H1 (cell line): Measurements from ENCODE around the gene NR3C1.

ENCODE experiments used
- BRCA1 ChIP-seq: IDR thresholded peaks from 2 replicates; pipeline ENCODE4 v1.6.1; 2012; ENCODE audit warnings: low read depth, low read length, improper control_type of control experiment
- CBX5 ChIP-seq: fragments of 300-800, 300-1000 bp; sonication (generic); IDR thresholded peaks from 2 replicates; pipeline ENCODE4 v1.7.1; 2016; ENCODE audit warnings: antibody characterized with exemption, low read length, low read depth
- EZH2 ChIP-seq: fragments of 200-600 bp; sonication (generic); IDR thresholded peaks from 2 replicates; pipeline ENCODE4 v1.7.1; 2012; ENCODE audit warnings: low read depth, mild to moderate bottlenecking, moderate library complexity, low read length, inconsistent platforms; ENCODE audit not compliant: severe bottlenecking
- GABPA ChIP-seq: IDR thresholded peaks from 2 replicates; pipeline ENCODE4 v1.6.1; 2011; ENCODE audit warnings: mild to moderate bottlenecking, low read length, moderate library complexity, borderline replicate concordance; ENCODE audit not compliant: insufficient read depth
- GTF2F1 ChIP-seq: IDR thresholded peaks from 2 replicates; pipeline ENCODE4 v1.6.1; 2012; ENCODE audit warnings: low read depth, low read length, improper control_type of control experiment, borderline replicate concordance
- HDAC2 ChIP-seq, 2 experiments: fragments of 300-600 bp in 1 of 2; sonication (generic) in 1 of 2; IDR thresholded peaks; 2 replicates each; pipeline ENCODE4 v1.6.1; 2011 to 2012; ENCODE audit warnings: low read depth in 2 of 2, low read length in 2 of 2, mild to moderate bottlenecking in 2 of 2, moderate library complexity in 2 of 2, borderline replicate concordance in 1 of 2, inconsistent platforms in 1 of 2
- HDAC6 ChIP-seq: IDR thresholded peaks from one replicate; pipeline ENCODE4 v1.7.1; 2012; ENCODE audit warnings: low read depth, mild to moderate bottlenecking, inconsistent platforms, low read length, moderate library complexity
- JUND ChIP-seq: IDR thresholded peaks from 2 replicates; pipeline ENCODE4 v1.6.1; 2011; ENCODE audit warnings: mild to moderate bottlenecking, improper control_type of control experiment, low read length
- KDM1A ChIP-seq: fragments of 200-600, 300-600 bp; sonication (generic); IDR thresholded peaks from 2 replicates; pipeline ENCODE4 v1.7.1; 2016; ENCODE audit warnings: mild to moderate bottlenecking, low read length, borderline replicate concordance
- MAX ChIP-seq: IDR thresholded peaks from 2 replicates; pipeline ENCODE4 v1.6.1; 2012; ENCODE audit warnings: inconsistent platforms
- POLR2A ChIP-seq, 2 experiments: IDR thresholded peaks; 1 replicate in 1 of 2; 2 replicates in 1 of 2; pipeline ENCODE4 v1.6.1; 2011; ENCODE audit warnings: low read depth in 2 of 2, low read length in 2 of 2, mild to moderate bottlenecking in 2 of 2; ENCODE audit errors: control extremely low read depth in 1 of 2
- POLR2AphosphoS5 ChIP-seq: IDR thresholded peaks from 2 replicates; pipeline ENCODE4 v1.6.1; 2011; ENCODE audit warnings: low read depth, low read length
- TF ChIP-seq, protein P1 (sequence below), 3 experiments: IDR thresholded peaks; 1 replicate in 2 of 3; 2 replicates in 1 of 3; pipeline versions ENCODE4 v1.5.1 to v1.6.1; 2011; ENCODE audit warnings: low read length in 3 of 3, mild to moderate bottlenecking in 3 of 3, inconsistent platforms in 2 of 3, low read depth in 1 of 3, moderate library complexity in 1 of 3; ENCODE audit not compliant: insufficient read depth in 1 of 3; ENCODE audit errors: control extremely low read depth in 1 of 3

GRCh38 chr5:143238620-143239019, 164.9 kb downstream of the NR3C1 start:
- TF ChIP-seq HDAC2 (IDR thresholded peaks at IDR 0.05; ENCODE audit: borderline replicate concordance in 1 of 2, low read depth in 2 of 2, low read length in 2 of 2) (no peak), HDAC6 (no peak), MAX (no peak), POLR2A (IDR thresholded peaks at IDR 0.05; ENCODE audit: control extremely low read depth in 1 of 2, low read depth in 2 of 2, low read length in 2 of 2) (no peak), CBX5 (no peak), GABPA (no peak), BRCA1 (no peak), KDM1A (no peak), JUND (no peak), GTF2F1 (no peak), EZH2 (no peak), POLR2AphosphoS5 (no peak)
- TF ChIP-seq, protein P1, sequence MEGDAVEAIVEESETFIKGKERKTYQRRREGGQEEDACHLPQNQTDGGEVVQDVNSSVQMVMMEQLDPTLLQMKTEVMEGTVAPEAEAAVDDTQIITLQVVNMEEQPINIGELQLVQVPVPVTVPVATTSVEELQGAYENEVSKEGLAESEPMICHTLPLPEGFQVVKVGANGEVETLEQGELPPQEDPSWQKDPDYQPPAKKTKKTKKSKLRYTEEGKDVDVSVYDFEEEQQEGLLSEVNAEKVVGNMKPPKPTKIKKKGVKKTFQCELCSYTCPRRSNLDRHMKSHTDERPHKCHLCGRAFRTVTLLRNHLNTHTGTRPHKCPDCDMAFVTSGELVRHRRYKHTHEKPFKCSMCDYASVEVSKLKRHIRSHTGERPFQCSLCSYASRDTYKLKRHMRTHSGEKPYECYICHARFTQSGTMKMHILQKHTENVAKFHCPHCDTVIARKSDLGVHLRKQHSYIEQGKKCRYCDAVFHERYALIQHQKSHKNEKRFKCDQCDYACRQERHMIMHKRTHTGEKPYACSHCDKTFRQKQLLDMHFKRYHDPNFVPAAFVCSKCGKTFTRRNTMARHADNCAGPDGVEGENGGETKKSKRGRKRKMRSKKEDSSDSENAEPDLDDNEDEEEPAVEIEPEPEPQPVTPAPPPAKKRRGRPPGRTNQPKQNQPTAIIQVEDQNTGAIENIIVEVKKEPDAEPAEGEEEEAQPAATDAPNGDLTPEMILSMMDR (IDR thresholded peaks at IDR 0.05; ENCODE audit: control extremely low read depth in 1 of 3, insufficient read depth in 1 of 3, low read depth in 1 of 3, low read length in 3 of 3): no peak
